PC-9 (cell line): ENCODE results near the gene ZNF280A. TPM values are rescaled to one million over a fixed set of nuclear protein-coding genes. Genes with fewer than 3 reads are reported as not detected.

Source experiments
- BruUV-seq: library from RNA; stranded (reverse); fragments of 400-500 nt; replicated peaks from 2 replicates; lab custom pipeline; 2021; lab: Mats Ljungman, UMichigan
- CTCF ChIA-PET: fragments of 300-600 bp; sonication (Branson Sonifier 250); formaldehyde crosslinking; loops from one replicate; lab custom pipeline; 2022; ENCODE audit warnings: antibody characterized with exemption; lab: Charles Lee
- POLR2A ChIA-PET: fragments of 300-600 bp; sonication (Branson Sonifier 250); formaldehyde crosslinking; loops from one replicate; lab custom pipeline; 2022; ENCODE audit warnings: antibody characterized with exemption; ENCODE audit not compliant: unreplicated experiment; lab: Charles Lee
- DNase-seq, 2 experiments: peaks; one replicate each; pipeline versions ENCODE4 v3.0.0 to v3.0.0-alpha.2; 2015 to 2022; ENCODE audit warnings: mixed read lengths in 1 of 2
- H2AFZ ChIP-seq: fragments of 200-600 bp; sonication (generic); 2 replicates; pipeline ENCODE4 v1.8.1; 2017; ENCODE audit warnings: antibody characterized with exemption
- H3F3A ChIP-seq: fragments of 200-600 bp; sonication (generic); 2 replicates; pipeline ENCODE4 v1.8.1; 2017; ENCODE audit warnings: antibody characterized with exemption, mild to moderate bottlenecking, low read depth; ENCODE audit not compliant: insufficient read depth
- H3K27ac ChIP-seq: fragments of 200-600 bp; sonication (generic); 2 replicates; pipeline ENCODE4 v1.6.1; 2016; ENCODE audit warnings: mixed run types
- H3K27me3 ChIP-seq: fragments of 200-600 bp; sonication (generic); 2 replicates; pipeline ENCODE4 v1.6.1; 2016; ENCODE audit warnings: low read depth, mixed run types; ENCODE audit not compliant: insufficient read depth
- H3K36me3 ChIP-seq: fragments of 200-600 bp; sonication (generic); 2 replicates; pipeline ENCODE4 v1.6.1; 2016; ENCODE audit warnings: low read depth, mixed run types
- H3K4me1 ChIP-seq: fragments of 200-600 bp; sonication (generic); replicated peaks from 2 replicates; pipeline ENCODE4 v1.6.1; 2016; ENCODE audit warnings: mixed run types; ENCODE audit not compliant: insufficient read depth
- H3K4me2 ChIP-seq: fragments of 200-600 bp; sonication (generic); 2 replicates; pipeline ENCODE4 v1.6.1; 2017; ENCODE audit warnings: mixed run types
- H3K4me3 ChIP-seq: fragments of 200-600 bp; sonication (generic); 2 replicates; pipeline ENCODE4 v1.6.1; 2016; ENCODE audit warnings: mixed run types
- H3K79me2 ChIP-seq: fragments of 200-600 bp; sonication (generic); 2 replicates; pipeline ENCODE4 v1.6.1; 2017; ENCODE audit warnings: low read depth, mixed run types
- H3K9me2 ChIP-seq: fragments of 200-600 bp; sonication (generic); 2 replicates; pipeline ENCODE4 v1.8.1; 2017; ENCODE audit warnings: mild to moderate bottlenecking; ENCODE audit not compliant: insufficient read depth
- H3K9me3 ChIP-seq: fragments of 200-600 bp; sonication (generic); 2 replicates; pipeline ENCODE4 v1.8.1; 2016; ENCODE audit warnings: low read depth; ENCODE audit not compliant: insufficient read depth
- H4K20me1 ChIP-seq: fragments of 200-600 bp; sonication (generic); 2 replicates; pipeline ENCODE4 v1.8.1; 2017; ENCODE audit not compliant: insufficient read depth
- CTCF ChIP-seq: fragments of 200-600 bp; sonication (generic); conservative IDR thresholded peaks from 2 replicates; pipeline ENCODE4 v1.6.1; 2017; ENCODE audit warnings: mixed run types, antibody characterized with exemption, mild to moderate bottlenecking, moderate library complexity
- EZH2 ChIP-seq: fragments of 200-600 bp; sonication (generic); IDR thresholded peaks from 2 replicates; pipeline ENCODE4 v1.8.0; 2017; ENCODE audit warnings: antibody characterized with exemption, low read depth
- intact Hi-C: fragments of 100-400 bp; cut with micrococcal nuclease; formaldehyde crosslinking; loops from one replicate; pipeline ENCODE4 v1.10.0; 2022; ENCODE audit not compliant: unreplicated experiment
- total RNA-seq: library from RNA; stranded (reverse); gene quantifications from 2 replicates; pipeline ENCODE4 v1.2.3, GENCODE V29; 2021

Gene ZNF280A
- total RNA-seq, 1 experiment from 2014 or later, result not detected

- POLR2A ChIA-PET, result no interaction called here
- peaks cover 28% of the 10 kb centered on the region for H3K27me3 ChIP-seq
- no peak overlapping the region for H3K4me3 ChIP-seq
- TF ChIP-seq EZH2, result no peak
- TF ChIP-seq CTCF, result no peak
- H2AFZ ChIP-seq, result no peak overlapping the region
- no peaks in the 10 kb centered on the region for H4K20me1 ChIP-seq
- no TSS peak for BruUV-seq
- CTCF ChIA-PET, result no interaction called here
- DNase-seq, result no peak
- no peak overlapping the region for H3K4me2 ChIP-seq
- H3K27ac ChIP-seq, result no peak overlapping the region
- H3K36me3 ChIP-seq, result no peaks in the 10 kb centered on the region
- H3K79me2 ChIP-seq, result no peaks in the 10 kb centered on the region
- H3F3A ChIP-seq, result no peaks in the 10 kb centered on the region
- no peaks in the 10 kb centered on the region for H3K9me2 ChIP-seq
- H3K9me3 ChIP-seq, result no peaks in the 10 kb centered on the region
- no peaks in the 10 kb centered on the region for H3K4me1 ChIP-seq
- intact Hi-C loops, result no loop called here
These were observed 11.9 kb upstream of the ZNF280A start for GRCh38 chr22:22531770-22532546.

- Histone ChIP-seq H3K4me1 (no peaks in the 10 kb centered on the region), H2AFZ (no peak overlapping the region), H3K9me3 (no peaks in the 10 kb centered on the region), H3K4me3 (no peak overlapping the region), H3K9me2 (no peaks in the 10 kb centered on the region), H4K20me1 (no peaks in the 10 kb centered on the region), H3K4me2 (no peak overlapping the region), H3K79me2 (no peaks in the 10 kb centered on the region), H3K27me3 (peaks cover 37% of the 10 kb centered on the region), H3K27ac (no peak overlapping the region), H3F3A (no peaks in the 10 kb centered on the region), H3K36me3 (no peaks in the 10 kb centered on the region)
- ChIA-PET POLR2A (no interaction called here), CTCF (no interaction called here)
- DNase-seq, result no peak
- intact Hi-C loops, result no loop called here
- TF ChIP-seq EZH2, result no peak
- no peak for TF ChIP-seq CTCF
- BruUV-seq, result no TSS peak
These were observed 8.7 kb upstream of the ZNF280A start for GRCh38 chr22:22528780-22529179.

GRCh38 chr22:22527312-22527711 is 7.2 kb upstream of the ZNF280A start:
- Histone ChIP-seq H3K4me2 (no peak overlapping the region), H4K20me1 (no peaks in the 10 kb centered on the region), H3K9me3 (no peaks in the 10 kb centered on the region), H3K4me3 (no peak overlapping the region), H3K79me2 (no peaks in the 10 kb centered on the region), H3K4me1 (no peaks in the 10 kb centered on the region), H3K36me3 (no peaks in the 10 kb centered on the region), H3F3A (no peaks in the 10 kb centered on the region), H3K9me2 (no peaks in the 10 kb centered on the region), H3K27me3 (peaks cover 34% of the 10 kb centered on the region), H2AFZ (no peak overlapping the region), H3K27ac (no peak overlapping the region)
- BruUV-seq, result no TSS peak
- ChIA-PET CTCF (no interaction called here), POLR2A (no interaction called here)
- intact Hi-C loops, result no loop called here
- TF ChIP-seq CTCF (no peak), EZH2 (no peak)
- no peak for DNase-seq
